Mononuclear cell (primary cell): Measurements from ENCODE around the gene CNKSR1. TPM values are rescaled to one million over a fixed set of nuclear protein-coding genes. Genes with fewer than 3 reads are reported as not detected.
"Not testable (repeated sequence)": the region's sequence is repeated elsewhere in the genome, so short reads cannot be mapped to it uniquely, and the experiment has no call there.

ENCODE experiments used
- H3K27me3 ChIP-seq: 2 replicates; pipeline ENCODE4 v1.6.0; 2011; ENCODE audit warnings: low read length, control low read depth; ENCODE audit not compliant: insufficient read depth
- H3K4me1 ChIP-seq: 2 replicates; pipeline ENCODE4 v1.5.1; 2011; ENCODE audit warnings: mild to moderate bottlenecking, low read length, control low read depth; ENCODE audit not compliant: insufficient read depth
- H3K4me3 ChIP-seq: 2 replicates; pipeline ENCODE4 v1.5.1; 2011; ENCODE audit warnings: mild to moderate bottlenecking, low read length, moderate library complexity
- H3K9me3 ChIP-seq: 2 replicates; pipeline ENCODE4 v1.5.1; 2011; ENCODE audit warnings: low read depth, mild to moderate bottlenecking, control low read depth, low read length
- total RNA-seq: library from RNA; depleted of rRNA; stranded (reverse); fragments of >200 nt; gene quantifications from one replicate; pipeline ENCODE4 v1.2.3, GENCODE V29; 2012

CNKSR1 gene
- total RNA-seq, 1 donor: 0.42 TPM

- Histone ChIP-seq H3K27me3 (no peaks in the 10 kb centered on the region), H3K9me3 (no peaks in the 10 kb centered on the region), H3K4me3 (no peak overlapping the region), H3K4me1 (peaks cover 11% of the 10 kb centered on the region)
These were observed 43.8 kb downstream of the CNKSR1 start for GRCh38 chr1:26221094-26221493.

GRCh38 chr1:26224606-26225005 lies 47.3 kb downstream of the CNKSR1 start:
- Histone ChIP-seq H3K4me1 (peaks cover 11% of the 10 kb centered on the region), H3K27me3 (no peaks in the 10 kb centered on the region), H3K9me3 (no peaks in the 10 kb centered on the region), H3K4me3 (no peak overlapping the region)

- Histone ChIP-seq H3K27me3 (no peaks in the 10 kb centered on the region), H3K9me3 (no peaks in the 10 kb centered on the region), H3K4me3 (peak overlapping the region; percentile 17), H3K4me1 (peaks cover 11% of the 10 kb centered on the region)
These were observed 47.9 kb downstream of the CNKSR1 start for GRCh38 chr1:26225033-26225831.

GRCh38 chr1:26230682-26231081 lies 53.4 kb downstream of the CNKSR1 start:
- not testable (repeated sequence) for H3K9me3 ChIP-seq, H3K4me3 ChIP-seq, H3K27me3 ChIP-seq
- H3K4me1 ChIP-seq: peaks cover 18% of the 10 kb centered on the region

DNA sequence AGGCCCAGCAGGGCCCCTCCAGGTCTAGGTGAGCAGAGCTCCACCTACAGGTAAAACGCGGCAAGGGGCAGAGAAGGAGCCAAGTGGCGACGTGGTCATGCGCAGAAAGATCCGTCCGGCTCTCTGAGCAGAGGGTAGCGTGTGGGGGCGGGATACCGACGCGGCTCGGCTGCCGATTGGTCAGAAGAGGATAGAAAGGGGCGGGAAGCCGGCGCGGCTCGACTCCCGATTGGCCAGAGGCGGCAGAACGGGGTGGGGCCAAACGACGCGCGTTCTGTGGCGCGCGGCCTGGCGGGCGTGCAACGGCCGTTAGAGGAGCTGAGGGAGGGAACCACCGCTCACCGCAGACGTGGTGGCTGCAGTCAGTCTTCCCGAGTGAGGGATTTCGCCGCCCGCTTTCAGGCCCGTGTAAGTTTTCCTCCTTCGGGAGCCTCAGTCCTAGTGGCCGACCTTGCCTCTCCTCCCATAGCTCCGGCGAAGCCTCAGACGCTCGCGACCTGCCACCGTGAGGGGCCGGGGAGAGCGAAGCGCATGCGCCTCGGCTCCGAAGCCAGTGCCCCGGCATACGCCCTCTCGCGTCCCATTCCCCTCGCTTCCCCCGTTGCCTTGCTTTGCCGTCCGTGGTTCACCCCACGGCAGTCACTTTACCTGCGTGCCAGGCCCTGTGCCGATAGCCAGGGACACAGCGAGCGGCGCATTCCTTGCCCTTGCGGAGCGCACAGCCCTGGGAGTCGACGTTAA lies 56.8 kb downstream of the CNKSR1 start, which contains the start of gene CEP85:
TSS of gene CEP85 (plus strand) at position 298 of the 741 bp plus-strand sequence. CDS start 5,584 bp downstream, outside the sequence.
- no peaks in the 10 kb centered on the region for H3K9me3 ChIP-seq

GRCh38 chr1:26234644-26235370 lies 57.5 kb downstream of the CNKSR1 start:
- Histone ChIP-seq H3K4me3 (peak overlapping the region; percentile 82), H3K27me3 (no peaks in the 10 kb centered on the region), H3K4me1 (peaks cover 28% of the 10 kb centered on the region), H3K9me3 (no peaks in the 10 kb centered on the region)

More for the DNA sequence above, 56.8 kb downstream of the CNKSR1 start, which contains the start of gene CEP85:
- peaks cover 28% of the 10 kb centered on the region for H3K4me1 ChIP-seq
- peak within 1 kb of the TSS; percentile 82 for H3K4me3 ChIP-seq
- H3K27me3 ChIP-seq: no peaks in the 10 kb centered on the region

- H3K27me3 ChIP-seq: no peaks in the 10 kb centered on the region
- H3K4me1 ChIP-seq: peaks cover 28% of the 10 kb centered on the region
- H3K9me3 ChIP-seq: no peaks in the 10 kb centered on the region
- no peak overlapping the region for H3K4me3 ChIP-seq
These were observed 60.1 kb downstream of the CNKSR1 start for GRCh38 chr1:26237230-26237966.

Other genes with a start within 250 kb of the CNKSR1 start
- 5.8 TPM for gene PAFAH2, start 179.4 kb upstream of the CNKSR1 start, total RNA-seq
- gene EXTL1, start 155.7 kb upstream of the CNKSR1 start, total RNA-seq: under 0.01 TPM
- gene SLC30A2, start 131.4 kb upstream of the CNKSR1 start, total RNA-seq: not detected
- not detected for gene TRIM63, start 109.9 kb upstream of the CNKSR1 start, total RNA-seq
- 19.3 TPM for gene PDIK1L, start 65.7 kb upstream of the CNKSR1 start, total RNA-seq
- not detected for gene FAM110D, start 18.4 kb upstream of the CNKSR1 start, total RNA-seq
- not detected for gene C1orf232, start 8.5 kb upstream of the CNKSR1 start, total RNA-seq
- 5.4 TPM for gene ZNF593, start 7.6 kb upstream of the CNKSR1 start, total RNA-seq
- gene ZNF593OS, start 5.7 kb upstream of the CNKSR1 start, total RNA-seq: not detected
- gene CATSPER4, start 13.1 kb downstream of the CNKSR1 start, total RNA-seq: not detected
- 12.9 TPM for gene CEP85, start 56.7 kb downstream of the CNKSR1 start, total RNA-seq
- gene SH3BGRL3, start 102.6 kb downstream of the CNKSR1 start, total RNA-seq: 59.2 TPM
- 24.5 TPM for gene UBXN11, start 129.1 kb downstream of the CNKSR1 start, total RNA-seq
- gene CD52, start 140.5 kb downstream of the CNKSR1 start, total RNA-seq: 428 TPM
- gene CRYBG2, start 176.6 kb downstream of the CNKSR1 start, total RNA-seq: 0.10 TPM
- gene ZNF683, start 195.3 kb downstream of the CNKSR1 start, total RNA-seq: 1.8 TPM
- gene LIN28A, start 233.3 kb downstream of the CNKSR1 start, total RNA-seq: not detected